Measurements from ENCODE around the gene CCDC136.

Gene CCDC136

DNA sequence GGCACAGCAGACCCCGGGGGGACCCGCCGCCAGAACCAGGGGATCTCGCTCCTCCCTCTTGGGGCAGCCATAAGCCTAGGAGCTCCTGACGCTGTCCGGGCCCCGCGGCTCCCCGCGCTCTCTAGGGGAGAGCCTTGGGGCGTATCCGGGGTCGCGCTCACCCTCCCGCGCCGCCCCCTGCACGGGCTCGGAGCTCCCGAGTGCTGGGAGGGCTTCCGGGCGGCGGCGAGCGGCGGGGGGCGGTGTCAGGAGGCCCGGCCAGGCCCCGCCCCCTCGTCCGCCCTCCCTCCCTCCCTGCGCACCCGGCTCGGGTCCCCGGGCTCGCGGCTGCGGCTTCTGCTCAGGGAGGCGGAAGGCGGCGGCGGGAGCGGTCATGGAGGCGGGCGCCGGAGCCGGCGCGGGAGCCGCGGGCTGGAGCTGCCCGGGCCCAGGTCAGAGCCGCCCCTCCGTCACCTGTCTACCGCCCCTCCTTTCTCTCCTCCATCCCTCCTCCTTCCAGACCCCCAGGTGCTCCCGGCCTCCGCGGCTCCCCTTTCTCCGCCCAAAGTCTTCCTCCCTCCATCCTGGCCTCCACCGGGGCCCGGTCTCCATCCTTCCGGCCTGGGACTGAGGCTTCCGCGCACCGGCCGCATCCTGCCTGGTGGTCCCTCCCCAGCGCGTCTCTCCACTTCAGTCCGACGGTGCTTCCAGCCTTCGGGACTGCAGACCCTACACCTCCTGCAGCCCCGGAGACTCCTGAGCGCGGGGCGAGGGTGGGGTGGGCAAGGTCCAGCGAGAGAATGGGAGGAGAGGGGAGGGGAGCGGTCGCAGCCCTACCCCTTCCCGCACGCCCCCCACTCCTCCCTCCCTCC, at the start of gene CCDC136:
CCDC136 (plus strand) TSS at position 848 of the 851 bp plus-strand sequence. CDS start 444 bp downstream, outside the sequence.
- peak within 1 kb of the TSS; percentile 71 to 77 for H3K4me3 ChIP-seq (ENCODE audit: low read length in 2 of 2)
- no peaks in the 10 kb centered on the region for H3K9me3 ChIP-seq (ENCODE audit: control insufficient read depth in 2 of 2, low read length in 2 of 2)
- peaks cover 6 to 7% of the 10 kb centered on the region in 2 donors for H3K4me1 ChIP-seq (ENCODE audit: control insufficient read depth in 2 of 2, insufficient read depth in 2 of 2, low read length in 2 of 2)
- H3K36me3 ChIP-seq (ENCODE audit: control insufficient read depth in 2 of 2, insufficient read depth in 2 of 2, low read length in 2 of 2) = no peaks in the 10 kb centered on the region
- H3K27me3 ChIP-seq (ENCODE audit: control insufficient read depth in 2 of 2, insufficient read depth in 2 of 2, low read length in 2 of 2) = peaks cover 0 to 6% of the 10 kb centered on the region in 2 donors
- H3K9ac ChIP-seq (ENCODE audit: low read depth in 1 of 2, low read length in 2 of 2) = peak within 1 kb of the TSS; percentile 47 to 61
- H3K27ac ChIP-seq (ENCODE audit: low read depth in 2 of 2, low read length in 2 of 2) = no peak within 1 kb of the TSS

DNA sequence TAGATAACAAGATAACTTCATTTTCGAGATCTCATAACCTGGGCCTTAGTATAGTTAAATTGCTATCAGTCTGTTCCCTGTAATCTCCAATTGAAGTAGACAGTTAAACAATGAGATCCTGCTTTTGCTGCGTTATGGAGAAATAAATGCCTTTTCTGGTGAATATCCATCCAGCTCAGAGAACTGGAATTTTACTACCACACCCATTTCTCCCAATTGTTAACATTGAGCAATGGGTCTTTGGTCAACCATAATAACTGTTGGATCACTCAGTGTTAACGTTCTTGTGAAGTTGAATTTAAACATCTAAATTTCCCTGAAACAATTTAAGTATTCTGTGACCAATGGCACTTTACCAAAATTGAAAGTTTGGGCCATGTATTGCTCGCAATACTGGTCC, 49.6 kb upstream of the CCDC136 start:
- H3K9me3 ChIP-seq (ENCODE audit: control insufficient read depth in 2 of 2, low read length in 2 of 2) = no peaks in the 10 kb centered on the region
- no peaks in the 10 kb centered on the region for H3K27me3 ChIP-seq (ENCODE audit: control insufficient read depth in 2 of 2, insufficient read depth in 2 of 2, low read length in 2 of 2)
- H3K4me3 ChIP-seq (ENCODE audit: low read length in 2 of 2) = no peak overlapping the region
- H3K27ac ChIP-seq (ENCODE audit: low read depth in 2 of 2, low read length in 2 of 2) = no peak overlapping the region
- H3K4me1 ChIP-seq (ENCODE audit: control insufficient read depth in 2 of 2, insufficient read depth in 2 of 2, low read length in 2 of 2) = peaks cover 16 to 19% of the 10 kb centered on the region in 2 donors
- H3K9ac ChIP-seq (ENCODE audit: low read depth in 1 of 2, low read length in 2 of 2) = no peak overlapping the region
- H3K36me3 ChIP-seq (ENCODE audit: control insufficient read depth in 2 of 2, insufficient read depth in 2 of 2, low read length in 2 of 2) = no peaks in the 10 kb centered on the region

DNA sequence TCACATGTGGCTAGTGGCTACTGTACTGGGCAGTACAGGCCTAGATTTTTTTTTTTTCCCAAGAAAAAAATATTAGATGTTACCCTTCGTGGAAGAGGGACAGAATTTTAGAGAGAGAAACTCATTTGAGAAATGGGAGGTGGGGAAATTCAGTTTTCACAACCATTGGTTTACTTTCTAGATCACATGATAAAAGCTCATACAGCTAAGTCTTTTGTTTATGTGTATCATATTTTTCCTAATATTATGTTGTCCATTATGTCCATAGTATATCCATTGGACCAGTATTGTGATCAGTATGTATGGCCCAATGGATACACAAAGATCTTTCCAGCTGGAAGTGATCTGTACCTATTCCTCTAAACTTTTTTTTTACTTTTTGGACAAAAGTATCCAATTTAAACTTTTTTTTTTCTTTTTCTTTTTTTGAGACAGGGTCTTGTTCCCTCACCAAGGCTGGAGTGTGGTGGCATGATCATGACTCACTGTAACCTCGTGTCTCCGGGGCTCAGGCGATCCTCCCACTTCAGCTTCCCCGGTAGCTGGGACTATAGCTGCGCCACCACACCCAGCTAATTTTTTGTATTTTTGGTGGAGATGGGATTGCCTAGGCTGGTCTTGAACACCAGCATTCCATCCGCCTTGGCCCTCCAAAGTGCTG, 48.5 kb upstream of the CCDC136 start:
- H3K4me1 ChIP-seq (ENCODE audit: control insufficient read depth in 2 of 2, insufficient read depth in 2 of 2, low read length in 2 of 2) = peaks cover 16 to 17% of the 10 kb centered on the region in 2 donors
- no peak overlapping the region for H3K9ac ChIP-seq (ENCODE audit: low read depth in 1 of 2, low read length in 2 of 2)
- H3K36me3 ChIP-seq (ENCODE audit: control insufficient read depth in 2 of 2, insufficient read depth in 2 of 2, low read length in 2 of 2) = no peaks in the 10 kb centered on the region
- no peaks in the 10 kb centered on the region for H3K9me3 ChIP-seq (ENCODE audit: control insufficient read depth in 2 of 2, low read length in 2 of 2)
- no peaks in the 10 kb centered on the region for H3K27me3 ChIP-seq (ENCODE audit: control insufficient read depth in 2 of 2, insufficient read depth in 2 of 2, low read length in 2 of 2)
- H3K4me3 ChIP-seq (ENCODE audit: low read length in 2 of 2) = no peak overlapping the region
- no peak overlapping the region for H3K27ac ChIP-seq (ENCODE audit: low read depth in 2 of 2, low read length in 2 of 2)

DNA sequence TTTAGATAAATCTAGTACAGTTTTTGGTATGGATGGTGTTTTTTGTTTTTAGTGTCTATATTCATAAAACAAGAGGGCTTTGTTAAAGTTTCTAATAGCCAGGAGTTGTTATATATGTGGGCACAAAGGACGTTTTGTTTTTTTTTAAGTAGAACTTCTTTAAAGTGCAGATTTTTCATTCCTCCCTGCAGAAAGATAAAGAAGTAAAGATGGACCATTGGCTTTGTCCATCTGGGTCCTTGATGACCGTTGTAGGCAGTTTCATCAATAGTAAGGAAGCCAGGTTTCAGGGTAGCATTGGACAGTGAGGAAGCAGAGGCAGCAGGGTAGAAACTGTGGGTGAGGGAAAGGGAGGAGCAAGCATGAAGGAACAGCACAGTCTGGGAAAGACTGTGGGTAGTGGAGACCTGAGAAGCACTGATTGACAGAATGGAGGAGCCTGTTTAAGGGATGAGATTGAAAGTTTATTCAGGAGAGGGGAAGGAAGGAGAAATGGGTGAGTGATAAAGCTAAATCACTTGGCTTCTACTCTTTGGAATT, 47.3 kb upstream of the CCDC136 start:
- peaks cover 10 to 13% of the 10 kb centered on the region in 2 donors for H3K4me1 ChIP-seq (ENCODE audit: control insufficient read depth in 2 of 2, insufficient read depth in 2 of 2, low read length in 2 of 2)

DNA sequence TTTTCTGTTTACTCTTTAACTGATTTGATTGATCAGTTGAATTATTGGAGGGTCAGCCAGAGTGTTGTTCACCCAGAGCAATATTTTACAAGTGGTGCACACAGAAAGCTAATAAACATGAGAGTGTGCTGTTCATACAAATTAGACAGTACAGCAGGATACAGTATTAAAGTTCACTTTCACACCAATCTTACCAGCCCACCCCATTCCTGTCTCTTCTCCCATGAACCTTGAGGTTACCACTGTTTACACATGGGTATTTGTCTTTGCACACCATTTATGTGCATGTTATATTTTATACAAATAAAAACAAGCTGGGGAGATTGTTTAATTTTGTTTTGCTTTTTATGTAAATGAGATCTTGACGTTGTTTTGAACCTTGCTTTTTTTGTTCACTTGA, 46.1 kb upstream of the CCDC136 start:
- no peaks in the 10 kb centered on the region for H3K27me3 ChIP-seq (ENCODE audit: control insufficient read depth in 2 of 2, insufficient read depth in 2 of 2, low read length in 2 of 2)
- no peak overlapping the region for H3K4me3 ChIP-seq (ENCODE audit: low read length in 2 of 2)
- peaks cover 10 to 19% of the 10 kb centered on the region in 2 donors for H3K36me3 ChIP-seq (ENCODE audit: control insufficient read depth in 2 of 2, insufficient read depth in 2 of 2, low read length in 2 of 2)
- H3K9me3 ChIP-seq (ENCODE audit: control insufficient read depth in 2 of 2, low read length in 2 of 2) = no peaks in the 10 kb centered on the region
- H3K27ac ChIP-seq (ENCODE audit: low read depth in 2 of 2, low read length in 2 of 2) = no peak overlapping the region
- peaks cover 6 to 7% of the 10 kb centered on the region in 2 donors for H3K4me1 ChIP-seq (ENCODE audit: control insufficient read depth in 2 of 2, insufficient read depth in 2 of 2, low read length in 2 of 2)
- H3K9ac ChIP-seq (ENCODE audit: low read depth in 1 of 2, low read length in 2 of 2) = no peak overlapping the region

More for the DNA sequence above, 47.3 kb upstream of the CCDC136 start:
- H3K4me3 ChIP-seq (ENCODE audit: low read length in 2 of 2) = no peak overlapping the region
- no peak overlapping the region for H3K27ac ChIP-seq (ENCODE audit: low read depth in 2 of 2, low read length in 2 of 2)
- H3K9ac ChIP-seq (ENCODE audit: low read depth in 1 of 2, low read length in 2 of 2) = no peak overlapping the region
- no peaks in the 10 kb centered on the region for H3K27me3 ChIP-seq (ENCODE audit: control insufficient read depth in 2 of 2, insufficient read depth in 2 of 2, low read length in 2 of 2)
- no peaks in the 10 kb centered on the region for H3K9me3 ChIP-seq (ENCODE audit: control insufficient read depth in 2 of 2, low read length in 2 of 2)
- H3K36me3 ChIP-seq (ENCODE audit: control insufficient read depth in 2 of 2, insufficient read depth in 2 of 2, low read length in 2 of 2) = peaks cover 9 to 10% of the 10 kb centered on the region in 2 donors

DNA sequence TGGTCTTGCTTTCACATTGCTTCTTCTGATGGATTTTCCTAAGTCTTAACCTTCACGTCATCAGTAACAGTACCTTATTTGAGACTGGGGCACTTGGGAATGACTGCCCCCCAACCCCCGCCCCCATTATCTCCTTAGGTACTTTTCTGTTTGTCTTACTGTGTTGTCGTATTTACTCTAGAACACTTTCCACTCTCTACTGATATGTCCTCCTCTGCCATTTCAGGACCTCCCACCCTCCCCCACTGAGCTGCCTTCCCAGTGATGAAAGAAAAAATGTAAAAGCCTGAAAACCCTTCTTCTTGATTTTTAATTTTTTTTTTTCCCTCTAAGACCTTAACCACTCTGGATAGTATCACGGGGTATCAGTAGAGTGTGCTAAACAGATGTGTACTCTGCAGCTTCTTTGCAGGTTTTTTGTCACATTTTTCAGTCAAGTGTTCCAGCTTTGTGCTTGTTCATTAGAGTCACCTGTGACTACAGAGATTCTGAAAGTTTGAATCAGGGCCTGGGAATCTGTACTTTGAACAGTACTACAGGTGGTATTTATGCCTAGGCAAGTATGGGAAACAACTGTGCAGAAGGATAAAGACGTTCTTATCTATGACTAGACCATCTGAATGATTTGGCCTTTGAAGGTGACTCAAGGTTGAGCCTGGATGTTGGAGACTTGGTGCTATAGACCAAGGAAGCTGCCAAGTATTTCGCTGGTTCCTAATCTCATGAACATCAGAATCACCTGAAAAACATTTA, 44.3 kb upstream of the CCDC136 start:
- no peak overlapping the region for H3K9ac ChIP-seq (ENCODE audit: low read depth in 1 of 2, low read length in 2 of 2)
- H3K27me3 ChIP-seq (ENCODE audit: control insufficient read depth in 2 of 2, insufficient read depth in 2 of 2, low read length in 2 of 2) = no peaks in the 10 kb centered on the region
- H3K4me1 ChIP-seq (ENCODE audit: control insufficient read depth in 2 of 2, insufficient read depth in 2 of 2, low read length in 2 of 2) = peaks cover 0 to under 1% of the 10 kb centered on the region in 2 donors
- H3K4me3 ChIP-seq (ENCODE audit: low read length in 2 of 2) = no peak overlapping the region
- peaks cover 10 to 21% of the 10 kb centered on the region in 2 donors for H3K36me3 ChIP-seq (ENCODE audit: control insufficient read depth in 2 of 2, insufficient read depth in 2 of 2, low read length in 2 of 2)
- H3K27ac ChIP-seq (ENCODE audit: low read depth in 2 of 2, low read length in 2 of 2) = no peak overlapping the region
- no peaks in the 10 kb centered on the region for H3K9me3 ChIP-seq (ENCODE audit: control insufficient read depth in 2 of 2, low read length in 2 of 2)

DNA sequence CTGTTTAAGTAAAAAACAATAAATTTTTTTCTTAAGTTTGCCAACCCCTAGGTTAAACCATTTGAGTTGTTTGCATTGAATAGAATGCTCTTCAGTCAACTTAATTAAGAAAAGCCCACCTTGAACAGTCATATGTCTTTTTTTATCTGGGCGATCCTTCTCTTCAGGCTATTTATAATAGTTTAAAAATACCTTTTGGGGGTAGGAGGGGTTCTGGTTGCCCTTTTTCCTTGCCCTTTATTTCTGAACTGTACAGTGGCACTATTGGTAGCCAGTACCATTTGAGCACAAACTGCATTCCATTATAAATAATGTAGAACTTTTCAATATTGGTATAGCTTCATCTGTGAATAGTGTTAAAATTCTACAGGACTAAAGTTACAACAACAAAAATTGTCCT, 39.5 kb upstream of the CCDC136 start:
- Histone ChIP-seq H3K4me3 (ENCODE audit: low read length in 2 of 2) (no peak overlapping the region), H3K4me1 (ENCODE audit: control insufficient read depth in 2 of 2, insufficient read depth in 2 of 2, low read length in 2 of 2) (no peaks in the 10 kb centered on the region), H3K27ac (ENCODE audit: low read depth in 2 of 2, low read length in 2 of 2) (no peak overlapping the region), H3K9me3 (ENCODE audit: control insufficient read depth in 2 of 2, low read length in 2 of 2) (no peaks in the 10 kb centered on the region), H3K36me3 (ENCODE audit: control insufficient read depth in 2 of 2, insufficient read depth in 2 of 2, low read length in 2 of 2) (peaks cover 30 to 40% of the 10 kb centered on the region in 2 donors), H3K9ac (ENCODE audit: low read depth in 1 of 2, low read length in 2 of 2) (no peak overlapping the region), H3K27me3 (ENCODE audit: control insufficient read depth in 2 of 2, insufficient read depth in 2 of 2, low read length in 2 of 2) (no peaks in the 10 kb centered on the region)

DNA sequence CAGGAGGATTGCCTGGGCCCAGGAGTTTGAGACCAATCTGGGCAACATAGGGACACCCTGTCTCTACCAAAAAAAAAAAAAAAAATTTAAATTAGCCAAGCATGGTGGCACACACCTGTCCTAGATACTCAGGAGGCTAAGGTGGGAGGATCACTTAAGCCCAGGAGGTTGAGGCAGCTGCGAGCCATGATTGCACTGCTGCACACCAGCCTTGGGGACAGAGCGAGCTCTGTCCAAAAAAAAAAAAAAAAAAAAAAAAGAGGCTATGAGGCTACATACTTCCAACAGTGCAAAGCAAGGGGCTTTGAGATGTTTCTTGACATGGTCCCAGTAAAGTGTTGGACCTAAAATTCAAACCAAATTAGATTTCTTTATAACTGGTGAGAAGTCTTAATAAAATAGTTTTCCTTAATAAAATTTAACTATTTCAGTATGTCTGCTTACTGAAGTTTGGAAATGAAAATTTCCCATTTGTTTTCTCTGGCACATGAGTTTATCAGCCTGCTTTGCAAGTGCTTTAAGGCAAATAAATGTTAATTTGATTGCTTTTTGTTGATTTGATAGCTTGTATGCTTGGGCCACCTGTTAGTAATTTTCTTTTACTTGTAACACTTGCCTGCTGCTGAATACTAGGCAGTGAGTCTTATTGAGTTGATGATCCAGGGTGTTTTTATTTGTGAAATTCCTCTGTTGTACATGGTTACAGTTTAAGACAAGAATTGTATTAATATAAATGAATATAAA, 36.5 kb upstream of the CCDC136 start:
- no peaks in the 10 kb centered on the region for H3K9me3 ChIP-seq (ENCODE audit: control insufficient read depth in 2 of 2, low read length in 2 of 2)
- no peak overlapping the region for H3K9ac ChIP-seq (ENCODE audit: low read depth in 1 of 2, low read length in 2 of 2)
- H3K36me3 ChIP-seq (ENCODE audit: control insufficient read depth in 2 of 2, insufficient read depth in 2 of 2, low read length in 2 of 2) = peaks cover 39 to 42% of the 10 kb centered on the region in 2 donors
- no peak overlapping the region for H3K4me3 ChIP-seq (ENCODE audit: low read length in 2 of 2)
- no peaks in the 10 kb centered on the region for H3K27me3 ChIP-seq (ENCODE audit: control insufficient read depth in 2 of 2, insufficient read depth in 2 of 2, low read length in 2 of 2)
- H3K27ac ChIP-seq (ENCODE audit: low read depth in 2 of 2, low read length in 2 of 2) = no peak overlapping the region
- no peaks in the 10 kb centered on the region for H3K4me1 ChIP-seq (ENCODE audit: control insufficient read depth in 2 of 2, insufficient read depth in 2 of 2, low read length in 2 of 2)

DNA sequence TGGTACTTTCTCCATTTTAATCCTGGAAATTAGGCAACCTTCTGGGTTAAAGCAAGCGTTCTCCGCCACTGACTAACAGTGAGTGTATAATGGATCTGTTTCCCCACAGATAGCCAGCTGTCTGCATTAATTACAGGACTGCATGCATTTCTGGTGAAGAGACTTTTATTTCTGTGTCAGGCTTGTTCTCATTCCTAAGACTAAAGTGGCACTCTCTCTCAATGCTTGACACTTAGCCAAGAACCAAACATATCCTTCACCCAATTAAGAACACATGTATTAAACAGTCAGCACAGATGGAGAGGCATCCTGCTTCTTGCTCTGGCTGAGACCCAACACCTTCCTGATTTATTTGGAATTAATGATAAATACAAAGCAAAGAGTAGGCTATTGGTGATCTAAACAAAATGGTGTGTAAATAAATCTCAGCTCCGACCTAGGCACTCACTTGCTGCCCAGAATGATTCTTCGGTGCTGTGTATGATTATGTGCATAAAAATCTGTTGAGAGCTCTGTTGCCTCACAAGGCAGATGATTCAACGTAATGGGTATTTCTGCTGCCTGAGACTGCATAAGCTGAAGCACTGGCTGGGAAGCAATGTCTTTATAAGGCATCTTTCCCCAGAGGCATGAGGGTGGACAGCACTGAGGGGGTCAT, 35.8 kb upstream of the CCDC136 start:
- Histone ChIP-seq H3K27ac (ENCODE audit: low read depth in 2 of 2, low read length in 2 of 2) (peak overlapping the region in 1 of 2 donors; percentile 24), H3K27me3 (ENCODE audit: control insufficient read depth in 2 of 2, insufficient read depth in 2 of 2, low read length in 2 of 2) (no peaks in the 10 kb centered on the region), H3K9me3 (ENCODE audit: control insufficient read depth in 2 of 2, low read length in 2 of 2) (no peaks in the 10 kb centered on the region), H3K9ac (ENCODE audit: low read depth in 1 of 2, low read length in 2 of 2) (no peak overlapping the region), H3K36me3 (ENCODE audit: control insufficient read depth in 2 of 2, insufficient read depth in 2 of 2, low read length in 2 of 2) (peaks cover 35 to 47% of the 10 kb centered on the region in 2 donors), H3K4me1 (ENCODE audit: control insufficient read depth in 2 of 2, insufficient read depth in 2 of 2, low read length in 2 of 2) (no peaks in the 10 kb centered on the region), H3K4me3 (ENCODE audit: low read length in 2 of 2) (no peak overlapping the region)

All from mucosa of rectum (tissue), 2 donors.